H4 (cell line): ENCODE data around the gene NUDT22. TPM values are rescaled to one million over a fixed set of nuclear protein-coding genes. Genes with fewer than 3 reads are reported as not detected.

Experiments used
- DNase-seq: peaks from one replicate; pipeline ENCODE4 v3.0.0-alpha.2; 2015; ENCODE audit warnings: low spot score
- total RNA-seq: library from RNA; depleted of rRNA; stranded (reverse); fragments of >200 nt; shearing (Covaris generic); gene quantifications from 2 replicates; pipeline ENCODE4 v1.2.3, GENCODE V29; 2014

NUDT22 gene
- total RNA-seq, 1 experiment from 2014 or later: 39.6 TPM

DNA sequence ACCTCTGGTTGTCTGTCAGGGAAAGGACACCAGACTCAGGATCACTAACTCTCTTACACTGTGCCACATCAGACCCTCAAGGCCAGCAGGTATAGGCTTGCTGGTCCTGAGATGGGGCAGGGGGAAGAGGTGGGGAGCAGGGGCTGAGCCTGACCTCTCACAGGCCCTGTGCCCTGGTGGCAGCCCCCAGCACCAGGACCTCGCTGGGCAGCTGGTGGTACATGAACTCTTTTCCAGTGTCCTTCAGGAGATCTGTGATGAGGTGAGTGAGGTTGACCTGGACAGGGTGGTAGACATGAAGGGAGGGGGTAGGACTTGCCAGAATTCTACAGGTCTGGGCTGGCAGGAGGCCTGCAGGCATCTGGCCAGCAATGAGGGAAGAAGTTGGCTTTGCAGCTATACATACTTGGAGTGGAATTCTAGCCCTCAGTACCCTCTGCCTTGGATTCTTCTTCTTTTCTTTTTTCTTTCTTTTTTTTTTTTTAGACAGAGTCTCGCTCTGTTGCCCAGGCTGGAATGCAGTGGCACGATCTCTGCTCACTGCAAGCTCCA is 1.4 kb downstream of the NUDT22 start:
- DNase-seq: no peak

DNA sequence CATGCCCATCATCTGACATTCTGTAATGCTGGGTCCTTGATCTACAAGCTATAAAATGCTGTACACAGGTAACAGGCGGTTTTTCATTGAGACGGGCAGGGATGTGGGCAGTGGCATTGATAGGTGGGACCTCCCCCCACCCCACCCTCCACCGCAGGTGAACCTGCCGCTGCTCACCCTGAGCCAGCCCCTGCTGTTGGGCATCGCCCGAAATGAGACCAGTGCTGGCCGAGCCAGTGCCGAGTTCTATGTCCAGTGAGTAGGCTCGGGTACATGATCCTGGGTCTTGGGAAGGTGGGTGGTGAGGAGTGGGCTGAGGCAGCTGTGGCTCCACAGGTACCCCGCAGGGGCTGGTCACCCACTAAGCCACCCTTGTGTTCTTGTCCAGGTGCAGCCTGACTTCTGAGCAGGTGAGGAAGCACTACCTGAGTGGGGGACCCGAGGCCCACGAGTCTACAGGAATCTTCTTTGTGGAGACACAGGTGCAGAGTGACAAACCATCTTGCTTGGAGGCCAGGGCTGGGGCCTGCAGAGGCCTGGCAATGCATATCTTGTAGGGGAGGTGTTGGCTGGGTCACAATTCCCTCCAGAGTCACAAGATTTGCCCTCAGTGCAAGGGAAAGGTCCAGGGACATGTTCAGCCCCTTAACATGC is 3.1 kb downstream of the NUDT22 start:
- no peak for DNase-seq

DNA sequence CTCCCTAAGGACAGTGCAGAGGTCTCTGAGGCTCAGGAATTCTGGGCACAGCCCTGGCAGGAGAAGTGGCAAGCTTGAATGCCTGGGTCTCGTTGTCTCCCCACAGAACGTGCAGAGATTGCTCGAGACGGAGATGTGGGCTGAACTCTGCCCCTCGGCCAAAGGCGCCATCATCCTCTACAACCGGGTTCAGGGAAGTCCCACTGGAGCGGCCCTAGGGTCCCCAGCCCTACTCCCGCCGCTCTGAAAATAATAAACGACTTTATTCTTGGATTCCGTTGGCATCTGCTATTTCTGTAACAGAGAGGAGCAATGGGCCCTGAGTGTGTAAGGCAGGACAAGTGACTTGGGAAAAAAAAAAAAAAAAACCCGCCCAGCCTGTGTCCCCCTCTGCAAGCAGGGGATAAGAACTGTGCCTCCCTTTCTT is 3.7 kb downstream of the NUDT22 start:
- DNase-seq: no peak

DNA sequence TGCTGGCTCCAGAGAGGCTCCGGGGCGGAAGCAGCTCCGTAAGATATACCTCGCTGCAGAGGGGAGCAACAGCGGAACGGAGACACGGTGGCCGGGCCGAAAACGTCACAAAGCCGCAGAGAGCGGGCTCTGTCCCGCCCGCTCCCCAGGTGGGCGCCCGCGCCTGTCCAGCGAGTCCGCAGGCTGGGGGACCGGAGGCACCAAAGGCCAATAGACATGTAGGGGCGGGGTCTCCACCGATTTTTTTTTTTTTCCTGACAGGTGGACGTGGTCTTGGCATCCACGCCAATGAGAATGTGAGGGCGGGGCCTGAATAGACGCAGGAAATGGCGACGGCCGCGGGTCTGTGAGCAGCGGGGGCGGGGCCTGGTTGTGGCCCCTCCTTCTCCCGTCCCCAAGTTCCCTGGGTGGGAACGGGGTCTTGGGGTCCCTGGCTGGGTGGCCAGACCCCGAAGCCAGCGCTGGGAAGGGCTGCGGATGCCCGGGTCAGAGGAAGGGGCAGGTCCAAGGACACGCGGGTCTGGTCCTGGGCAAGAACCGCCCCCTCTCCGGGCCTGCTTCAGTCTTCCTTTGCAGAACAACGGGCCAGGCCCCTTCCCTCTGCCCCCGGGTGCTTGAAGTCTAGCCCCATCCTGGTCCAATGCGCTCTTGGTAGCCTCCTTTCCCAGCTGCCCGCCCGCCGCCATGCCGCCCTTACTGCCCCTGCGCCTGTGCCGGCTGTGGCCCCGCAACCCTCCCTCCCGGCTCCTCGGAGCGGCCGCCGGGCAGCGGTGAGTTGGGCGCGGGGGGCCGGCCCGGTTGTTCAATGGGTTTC is 4.3 kb downstream of the NUDT22 start, which contains the start of gene DNAJC4:
DNAJC4 (plus strand) TSS at position 378 of the 814 bp plus-strand sequence; CDS start at position 685, 307 bp downstream.
- DNase-seq: peak; percentile 64

DNA sequence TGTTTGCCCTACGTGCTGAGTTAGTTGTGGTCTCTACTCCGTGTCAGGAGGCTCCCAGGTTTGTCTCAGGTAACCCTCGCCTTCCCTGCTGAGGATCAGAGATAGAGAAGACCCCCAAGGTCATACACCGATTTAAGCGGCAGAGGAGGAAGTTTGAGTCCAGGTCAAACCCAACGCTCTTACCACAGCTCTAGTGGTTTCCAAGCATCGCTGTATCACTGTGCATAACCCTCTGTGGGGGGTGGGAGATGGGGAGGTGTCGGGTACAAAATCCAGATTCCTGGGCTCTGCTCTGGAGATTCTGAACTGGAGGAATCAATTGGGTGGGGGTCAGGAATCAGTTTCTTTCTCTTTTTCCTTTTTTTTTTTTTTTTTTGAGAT is 4.9 kb downstream of the NUDT22 start:
- DNase-seq: no peak

DNA sequence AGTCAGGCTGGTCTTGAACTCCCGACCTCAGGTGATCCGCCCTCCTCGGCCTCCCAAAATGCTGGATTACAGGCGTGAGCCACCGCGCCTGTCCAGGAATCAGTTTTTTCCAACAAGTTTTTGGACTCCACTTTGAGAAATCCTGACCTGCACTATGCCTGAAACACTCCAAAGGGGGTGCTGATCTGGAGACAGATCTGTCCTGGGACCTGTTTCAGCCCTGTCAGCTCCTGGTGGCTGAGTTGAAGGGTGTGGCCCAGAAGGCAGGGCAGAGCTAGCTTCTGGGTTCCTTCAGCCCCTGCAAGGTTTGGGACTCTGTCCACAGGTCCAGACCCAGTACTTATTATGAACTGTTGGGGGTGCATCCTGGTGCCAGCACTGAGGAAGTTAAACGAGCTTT is 5.5 kb downstream of the NUDT22 start:
- no peak for DNase-seq

DNA sequence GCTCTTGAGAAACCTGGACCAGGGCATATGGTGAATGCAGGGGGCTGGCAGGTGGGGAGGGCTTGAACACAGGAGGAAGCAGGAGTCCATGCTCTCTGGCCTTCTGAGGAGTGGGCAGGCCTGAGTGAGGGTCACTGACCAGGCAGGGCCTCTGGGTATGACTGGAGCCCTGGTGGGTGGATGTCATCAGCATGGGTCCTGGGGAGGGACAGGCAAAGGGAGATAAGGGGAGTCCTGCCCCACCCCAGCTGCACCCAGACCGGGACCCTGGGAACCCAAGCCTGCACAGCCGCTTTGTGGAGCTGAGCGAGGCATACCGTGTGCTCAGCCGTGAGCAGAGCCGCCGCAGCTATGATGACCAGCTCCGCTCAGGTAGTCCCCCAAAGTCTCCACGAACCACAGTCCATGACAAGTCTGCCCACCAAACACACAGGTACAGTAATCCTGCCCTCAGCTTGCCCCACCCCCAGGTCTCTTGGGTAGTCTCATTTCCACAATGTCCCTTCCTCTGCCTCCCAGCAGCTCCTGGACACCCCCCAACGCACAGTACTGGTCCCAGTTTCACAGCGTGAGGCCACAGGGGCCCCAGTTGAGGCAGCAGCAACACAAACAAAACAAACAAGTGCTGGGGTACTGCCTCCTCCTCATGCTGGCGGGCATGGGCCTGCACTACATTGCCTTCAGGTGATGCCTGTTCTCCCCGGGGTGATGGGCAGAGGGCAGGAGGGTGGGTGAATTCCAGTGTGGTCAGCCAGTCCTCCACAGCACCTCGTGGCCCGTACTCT is 6.3 kb downstream of the NUDT22 start:
- no peak for DNase-seq

DNA sequence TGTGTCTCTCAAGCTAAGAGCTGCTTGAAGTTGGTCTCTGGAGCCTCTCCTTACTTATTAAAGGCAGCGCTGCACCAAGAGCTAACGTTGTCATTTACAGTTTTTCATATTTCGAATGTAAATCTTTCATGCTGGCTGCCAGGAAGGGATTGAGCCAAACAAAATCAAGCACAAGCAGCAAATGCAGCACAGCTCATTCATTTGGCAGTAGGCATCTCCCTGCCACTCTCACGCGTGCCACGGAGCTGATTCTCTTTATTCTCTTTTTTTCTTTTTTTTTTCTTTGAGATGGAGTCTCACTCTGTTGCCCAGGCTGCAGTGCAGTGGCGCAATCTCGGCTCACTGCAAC is 6.9 kb downstream of the NUDT22 start:
- no peak for DNase-seq

DNA sequence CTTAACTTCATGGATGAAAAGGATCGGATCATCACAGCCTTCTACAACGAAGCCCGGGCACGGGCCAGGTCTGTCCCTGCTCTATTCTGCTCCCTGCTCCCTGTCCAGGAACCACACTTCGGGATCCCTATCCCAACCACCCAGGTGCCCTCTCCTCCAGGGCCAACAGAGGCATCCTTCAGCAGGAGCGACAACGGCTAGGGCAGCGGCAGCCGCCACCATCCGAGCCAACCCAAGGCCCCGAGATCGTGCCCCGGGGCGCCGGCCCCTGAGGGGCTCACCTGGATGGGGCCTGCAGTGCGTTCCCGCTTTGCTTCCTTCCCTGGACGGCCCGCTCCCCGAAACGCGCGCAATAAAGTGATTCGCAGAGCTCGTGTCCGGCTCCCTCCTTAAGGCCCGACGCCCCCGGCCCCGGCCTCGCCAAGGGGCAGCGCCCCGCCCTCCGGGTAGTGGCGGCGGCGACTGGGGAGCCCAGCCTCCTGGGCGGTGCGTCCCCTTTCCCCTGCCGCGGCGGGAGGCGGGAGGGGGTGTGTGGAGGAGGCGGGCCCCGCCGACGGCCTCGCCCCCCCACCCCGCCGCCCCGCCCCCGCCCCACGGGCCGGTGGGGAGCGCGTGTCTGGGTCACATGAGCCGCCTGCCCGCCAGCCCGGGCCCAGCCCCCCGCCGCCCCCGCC is 8.0 kb downstream of the NUDT22 start, which contains the start of gene VEGFB:
VEGFB (plus strand) TSS at position 672 of the 674 bp plus-strand sequence. CDS start 250 bp downstream, outside the sequence.
- DNase-seq: peak; percentile 45

DNA sequence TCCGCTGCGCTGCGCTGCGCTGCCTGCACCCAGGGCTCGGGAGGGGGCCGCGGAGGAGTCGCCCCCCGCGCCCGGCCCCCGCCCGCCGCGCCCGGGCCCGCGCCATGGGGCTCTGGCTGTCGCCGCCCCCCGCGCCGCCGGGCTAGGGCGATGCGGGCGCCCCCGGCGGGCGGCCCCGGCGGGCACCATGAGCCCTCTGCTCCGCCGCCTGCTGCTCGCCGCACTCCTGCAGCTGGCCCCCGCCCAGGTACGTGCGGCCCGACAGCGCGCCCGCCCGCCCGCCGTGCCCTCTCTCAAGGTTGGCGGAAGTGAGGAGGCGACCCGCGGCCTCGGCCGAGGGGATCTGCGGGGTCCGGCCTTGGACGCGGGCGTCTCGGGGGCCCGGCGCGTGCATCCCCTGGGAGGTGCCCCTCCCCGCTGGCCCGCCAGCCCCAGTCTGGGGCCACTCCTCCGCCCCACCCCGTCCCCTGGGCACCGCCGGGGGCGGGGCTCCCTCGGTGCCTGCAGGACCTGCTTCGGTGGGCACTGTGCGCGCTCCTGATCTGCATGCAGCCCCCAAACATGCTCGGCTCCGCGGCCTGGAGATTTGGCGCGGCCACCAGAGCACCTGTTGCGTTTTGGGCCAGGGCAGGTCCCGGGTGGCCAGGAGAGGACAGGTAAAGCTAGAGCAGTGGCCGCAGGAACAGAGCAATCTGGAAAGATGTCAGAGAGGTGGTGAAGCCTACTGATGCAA is 8.7 kb downstream of the NUDT22 start:
- no peak for DNase-seq

DNA sequence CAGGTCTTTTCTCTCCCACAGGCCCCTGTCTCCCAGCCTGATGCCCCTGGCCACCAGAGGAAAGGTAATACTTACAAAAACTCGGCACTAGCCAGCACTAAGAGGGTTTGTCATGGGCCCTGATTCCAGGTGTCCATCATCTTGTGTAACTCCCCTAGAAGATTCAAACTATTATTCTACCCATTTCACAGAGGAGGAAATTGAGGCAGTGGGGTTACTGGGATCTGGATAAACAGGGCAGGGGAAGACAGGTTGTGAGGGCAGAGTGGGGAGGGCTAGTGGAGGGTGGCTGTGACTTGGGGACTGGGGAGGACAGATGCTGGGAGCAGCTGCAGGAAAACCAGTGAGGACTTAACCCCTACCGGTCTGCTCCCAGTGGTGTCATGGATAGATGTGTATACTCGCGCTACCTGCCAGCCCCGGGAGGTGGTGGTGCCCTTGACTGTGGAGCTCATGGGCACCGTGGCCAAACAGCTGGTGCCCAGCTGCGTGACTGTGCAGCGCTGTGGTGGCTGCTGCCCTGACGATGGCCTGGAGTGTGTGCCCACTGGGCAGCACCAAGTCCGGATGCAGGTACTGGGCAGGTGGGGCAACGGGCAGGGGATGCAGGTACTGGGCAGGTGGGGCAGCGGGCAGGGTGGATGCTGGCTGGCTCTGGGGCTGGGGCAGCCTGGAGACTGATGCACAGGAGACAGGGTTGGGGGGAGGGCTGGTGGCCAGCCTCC is 9.5 kb downstream of the NUDT22 start:
- DNase-seq: no peak

DNA sequence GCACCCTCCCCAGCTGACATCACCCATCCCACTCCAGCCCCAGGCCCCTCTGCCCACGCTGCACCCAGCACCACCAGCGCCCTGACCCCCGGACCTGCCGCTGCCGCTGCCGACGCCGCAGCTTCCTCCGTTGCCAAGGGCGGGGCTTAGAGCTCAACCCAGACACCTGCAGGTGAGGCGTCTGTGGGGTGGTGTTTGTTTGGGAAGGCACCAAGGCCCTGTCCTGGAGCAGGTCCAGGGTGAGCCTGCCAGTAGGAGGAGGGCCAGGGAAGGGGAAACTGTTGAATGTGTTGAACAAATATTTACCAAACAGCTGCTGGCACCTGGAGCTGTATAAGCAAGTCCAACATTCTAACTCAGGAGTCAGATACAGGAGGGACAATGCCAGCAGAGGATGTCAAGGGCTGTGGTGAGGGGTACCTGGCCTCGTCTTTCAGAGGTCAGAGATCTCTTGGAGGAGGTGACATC is 11.4 kb downstream of the NUDT22 start:
- DNase-seq: no peak

DNA sequence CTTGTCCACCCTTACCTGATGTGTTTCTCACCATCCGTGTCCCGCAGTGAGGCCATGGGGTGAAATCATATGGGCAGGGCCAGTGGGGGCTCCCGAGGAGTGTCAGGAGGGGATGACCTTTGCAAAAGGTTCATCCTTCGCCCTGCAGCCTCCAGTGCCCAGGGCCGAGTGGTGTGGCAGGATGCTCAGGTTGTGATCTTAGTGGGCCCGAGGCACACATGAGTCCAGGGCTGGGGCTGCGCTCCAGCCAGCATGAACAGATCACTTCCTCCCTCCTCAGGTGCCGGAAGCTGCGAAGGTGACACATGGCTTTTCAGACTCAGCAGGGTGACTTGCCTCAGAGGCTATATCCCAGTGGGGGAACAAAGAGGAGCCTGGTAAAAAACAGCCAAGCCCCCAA is 12.0 kb downstream of the NUDT22 start:
- DNase-seq: no peak

DNA sequence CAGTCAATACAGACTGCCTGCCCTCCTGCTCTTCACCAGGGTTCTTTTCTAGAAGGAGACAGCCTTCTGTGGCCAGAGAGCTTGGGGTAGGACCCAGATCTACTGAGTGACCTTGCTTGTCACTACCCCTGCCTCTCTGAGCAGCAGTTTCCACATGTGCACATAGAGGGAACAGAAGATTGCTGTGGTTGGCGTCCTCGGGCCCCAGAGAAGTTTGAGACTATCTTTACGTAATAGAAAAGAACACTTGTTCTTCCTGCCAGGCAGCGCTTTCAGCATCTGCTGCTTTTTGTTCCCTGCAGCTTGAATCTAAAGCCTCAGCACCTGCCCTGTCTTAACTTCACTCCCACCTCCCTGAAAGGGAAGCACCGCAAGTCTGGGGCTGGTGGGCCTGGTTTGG is 12.9 kb downstream of the NUDT22 start:
- no peak for DNase-seq

DNA sequence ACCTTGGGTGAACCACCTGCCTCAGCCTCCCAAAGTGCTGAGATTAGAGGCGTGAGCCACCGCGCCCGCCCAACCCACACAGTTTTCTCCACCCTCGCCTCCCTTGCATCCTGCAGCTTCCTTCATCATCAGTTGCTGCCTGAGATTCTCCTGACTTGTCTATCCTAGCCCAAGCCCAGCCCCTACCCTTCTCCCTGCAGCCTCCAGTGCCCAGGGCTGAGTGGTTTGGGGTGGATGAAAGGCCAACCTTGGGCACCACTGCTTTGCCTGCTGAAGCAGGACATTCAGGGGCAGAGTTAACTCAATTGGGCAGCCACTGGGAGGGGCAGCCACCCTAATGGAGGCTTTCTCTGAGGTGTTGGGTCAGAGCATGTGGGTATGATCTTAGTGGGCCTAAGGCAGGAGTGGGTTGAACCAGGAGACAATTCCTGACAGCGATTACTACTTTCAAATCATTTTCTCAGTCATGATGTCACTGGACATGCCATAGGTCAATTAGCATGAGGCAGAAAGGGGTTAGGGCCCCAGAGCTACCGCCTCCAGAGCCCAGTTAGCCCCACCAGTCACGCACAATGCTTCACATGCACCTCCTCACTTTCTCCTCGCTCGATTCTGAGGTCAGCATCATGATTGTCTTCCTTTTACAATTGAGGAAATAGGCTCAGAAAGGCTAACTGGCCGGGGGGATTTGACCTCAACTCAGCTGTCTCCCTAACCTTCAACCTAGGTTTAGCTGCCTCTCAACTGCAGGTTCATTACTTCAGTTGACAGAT is 13.8 kb downstream of the NUDT22 start:
- DNase-seq: no peak

DNA sequence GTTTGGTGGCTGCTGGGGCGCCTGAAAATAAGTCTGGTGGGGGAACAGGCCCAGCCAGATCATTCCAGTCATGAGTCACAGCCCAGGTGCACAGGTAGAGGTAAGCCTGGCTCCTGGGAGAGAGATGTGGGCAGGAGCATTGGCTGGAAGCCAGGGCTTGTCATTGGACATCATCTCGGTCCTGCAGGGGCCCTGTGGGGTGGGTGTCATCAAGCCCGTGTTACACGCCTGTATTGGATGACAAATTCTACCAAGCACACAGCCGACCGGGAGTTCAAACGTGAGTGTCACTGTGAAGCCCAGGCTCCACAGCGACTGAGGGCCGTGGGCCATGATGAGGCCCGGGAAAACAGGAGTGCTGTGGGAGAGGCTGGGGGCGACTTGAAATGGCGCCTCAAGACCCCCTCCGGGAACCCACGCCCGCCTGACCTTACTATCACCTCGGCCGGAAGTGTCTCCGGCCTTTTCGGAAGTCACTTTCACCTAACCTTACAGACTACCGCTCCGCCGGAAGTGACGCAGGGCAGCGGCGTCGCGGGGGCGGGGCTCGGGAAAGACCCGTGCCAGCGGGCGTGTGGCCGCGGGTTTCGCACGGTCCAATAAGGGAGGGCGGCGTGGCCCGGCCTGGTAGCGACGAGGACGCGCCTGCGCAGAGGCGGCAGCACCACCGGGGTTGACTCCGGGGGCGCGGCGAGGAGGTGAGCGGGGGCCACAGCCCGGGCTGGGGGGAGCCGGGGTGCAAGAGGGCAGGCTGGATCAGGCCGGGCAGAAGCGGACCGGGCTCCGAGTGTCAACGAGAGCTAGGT is 14.6 kb downstream of the NUDT22 start, which contains the start of gene FKBP2:
FKBP2 (plus strand) TSS at position 661 of the 806 bp plus-strand sequence. CDS start 1,293 bp downstream, outside the sequence.
- peak; percentile 95 for DNase-seq

DNA sequence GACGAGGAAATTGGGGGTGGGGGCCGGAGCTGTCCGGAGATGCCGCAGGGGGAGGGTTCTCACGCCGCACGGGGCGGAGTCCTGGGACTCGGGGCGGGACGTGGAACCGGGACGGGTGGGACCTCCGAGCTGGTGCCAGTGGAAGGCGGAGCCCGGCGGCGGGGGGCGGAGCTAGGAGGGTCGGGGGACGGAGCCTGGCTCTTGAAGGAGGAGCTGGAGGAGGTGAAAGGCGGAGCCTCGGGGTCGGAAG is 15.1 kb downstream of the NUDT22 start:
- peak; percentile 94 for DNase-seq
